SK-N-SH (cell line): ENCODE measurements around the gene PRLH. TPM values are rescaled to one million over a fixed set of nuclear protein-coding genes. Genes with fewer than 3 reads are reported as not detected.

ENCODE experiments used
- CTCF ChIA-PET: fragments of 300-600, 350-600 bp; formaldehyde crosslinking; extraction: SDS; loops from one replicate; lab custom pipeline; 2021; lab: Yijun Ruan, JAX
- POLR2A ChIA-PET: fragments of 350-600 bp; sonication (Branson Sonifier 250); formaldehyde crosslinking; extraction: SDS; loops from one replicate; lab custom pipeline; 2020; ENCODE audit warnings: antibody characterized with exemption, inconsistent platforms; lab: Yijun Ruan, JAX
- DNase-seq: peaks from one replicate; pipeline ENCODE4 v3.0.0; 2012
- H2AFZ ChIP-seq: fragments of 200-600 bp; sonication (generic); 2 replicates; pipeline ENCODE4 v1.8.1; 2016; ENCODE audit warnings: antibody characterized with exemption, mild to moderate bottlenecking, low read depth
- H3F3A ChIP-seq: fragments of 200-600 bp; sonication (generic); replicated peaks from 2 replicates; pipeline ENCODE3; 2016; ENCODE audit warnings: antibody characterized with exemption, mild to moderate bottlenecking; ENCODE audit not compliant: insufficient read depth
- H3K27ac ChIP-seq, 2 experiments: fragments of 200-500 bp in 1 of 2; fragments of 200-600 bp in 1 of 2; sonication (Bioruptor generic) in 1 of 2; sonication (generic), shearing (Covaris generic) in 1 of 2; 2 replicates each; pipeline versions ENCODE4 v1.5.1 to v1.6.1; 2014 to 2016; ENCODE audit warnings: low read depth in 2 of 2, inconsistent platforms in 1 of 2, low read length in 1 of 2, mild to moderate bottlenecking in 1 of 2, mixed read lengths in 1 of 2
- H3K27me3 ChIP-seq: fragments of 200-600 bp; sonication (generic), shearing (Covaris generic); 2 replicates; pipeline ENCODE4 v1.6.1; 2016; ENCODE audit warnings: mixed run types; ENCODE audit not compliant: insufficient read depth
- H3K36me3 ChIP-seq, 2 experiments: fragments of 200-500 bp in 1 of 2; fragments of 200-600 bp in 1 of 2; sonication (Bioruptor generic) in 1 of 2; sonication (generic) in 1 of 2; replicated peaks in 1 of 2; 2 replicates each; pipeline versions ENCODE3 to v1.5.1; 2014 to 2016; ENCODE audit warnings: low read length in 1 of 2, mild to moderate bottlenecking in 1 of 2; ENCODE audit not compliant: insufficient read depth in 2 of 2, control insufficient read depth in 1 of 2
- H3K4me1 ChIP-seq, 2 experiments: fragments of 200-500 bp in 1 of 2; fragments of 200-600 bp in 1 of 2; sonication (Bioruptor generic) in 1 of 2; sonication (generic), shearing (Covaris generic) in 1 of 2; 2 replicates each; pipeline versions ENCODE4 v1.5.1 to v1.6.1; 2014 to 2016; ENCODE audit warnings: low read depth in 1 of 2, low read length in 1 of 2, mixed run types in 1 of 2; ENCODE audit not compliant: insufficient read depth in 2 of 2, control insufficient read depth in 1 of 2
- H3K4me2 ChIP-seq: fragments of 200-600 bp; sonication (generic), shearing (Covaris generic); 2 replicates; pipeline ENCODE4 v1.6.1; 2017; ENCODE audit warnings: mixed run types
- H3K4me3 ChIP-seq, 2 experiments: fragments of 200-500 bp in 1 of 2; fragments of 200-600 bp in 1 of 2; sonication (Bioruptor generic) in 1 of 2; sonication (generic), shearing (Covaris generic) in 1 of 2; 2 replicates each; pipeline versions ENCODE4 v1.5.1 to v1.8.1; 2014 to 2016; ENCODE audit warnings: low read depth in 2 of 2, inconsistent platforms in 1 of 2, low read length in 1 of 2, mild to moderate bottlenecking in 1 of 2, mixed read lengths in 1 of 2, moderate library complexity in 1 of 2
- H3K79me2 ChIP-seq: fragments of 200-600 bp; sonication (generic); 2 replicates; pipeline ENCODE4 v1.8.1; 2017; ENCODE audit warnings: mild to moderate bottlenecking; ENCODE audit not compliant: insufficient read depth
- H3K9ac ChIP-seq: fragments of 200-600 bp; sonication (generic); 2 replicates; pipeline ENCODE4 v1.6.1; 2017; ENCODE audit warnings: mixed run types
- H3K9me2 ChIP-seq: fragments of 200-600 bp; sonication (generic); 2 replicates; pipeline ENCODE4 v1.6.1; 2017; ENCODE audit warnings: mixed run types
- H3K9me3 ChIP-seq: fragments of 200-600 bp; sonication (generic); 2 replicates; pipeline ENCODE4 v1.6.1; 2017; ENCODE audit warnings: mixed run types, mild to moderate bottlenecking, moderate library complexity
- H4K20me1 ChIP-seq: fragments of 200-600 bp; sonication (generic); 2 replicates; pipeline ENCODE4 v1.6.1; 2017; ENCODE audit warnings: mild to moderate bottlenecking, mixed run types; ENCODE audit not compliant: insufficient read depth
- CTCF ChIP-seq: fragments of 200-600 bp; sonication (generic); IDR thresholded peaks from 2 replicates; pipeline ENCODE4 v1.6.1; 2017; ENCODE audit warnings: antibody characterized with exemption, mild to moderate bottlenecking, moderate library complexity
- EZH2phosphoT487 ChIP-seq: fragments of 200-600 bp; sonication (generic); IDR thresholded peaks from 2 replicates; pipeline ENCODE4 v1.6.1; 2017; ENCODE audit warnings: low read depth, mixed run types, mild to moderate bottlenecking, antibody characterized with exemption, moderate library complexity, borderline replicate concordance
- FOXJ3 ChIP-seq: sonication (generic); formaldehyde crosslinking; IDR thresholded peaks from 2 replicates; pipeline ENCODE4 v1.5.1; 2020; ENCODE audit warnings: mild to moderate bottlenecking, missing genetic modification reagents
- FOXM1 ChIP-seq: IDR thresholded peaks from 2 replicates; pipeline ENCODE4 v1.4.0; 2012; ENCODE audit warnings: low read depth, mild to moderate bottlenecking
- GABPA ChIP-seq: IDR thresholded peaks from 2 replicates; pipeline ENCODE4 v1.4.0; 2012; ENCODE audit warnings: low read depth, mild to moderate bottlenecking
- IRF3 ChIP-seq: fragments of 150-350 bp; IDR thresholded peaks from 2 replicates; pipeline ENCODE4 v1.6.1; 2016; ENCODE audit warnings: mild to moderate bottlenecking, low read depth, low read length
- JUND ChIP-seq: IDR thresholded peaks from 2 replicates; pipeline ENCODE4 v1.4.0; 2012
- MEF2A ChIP-seq: IDR thresholded peaks from 2 replicates; pipeline ENCODE4 v1.4.0; 2012; ENCODE audit warnings: low read depth, borderline replicate concordance
- MXI1 ChIP-seq: IDR thresholded peaks from 2 replicates; pipeline ENCODE4 v1.6.1; 2012; ENCODE audit warnings: mild to moderate bottlenecking, low read depth, low read length, improper control_type of control experiment
- RAD21 ChIP-seq: IDR thresholded peaks from 2 replicates; pipeline ENCODE4 v1.6.1; 2012; ENCODE audit warnings: mild to moderate bottlenecking, low read length
- RCOR1 ChIP-seq: fragments of 150-350 bp; IDR thresholded peaks from 2 replicates; pipeline ENCODE4 v1.6.1; 2017; ENCODE audit warnings: antibody characterized with exemption, low read length
- RFX5 ChIP-seq: IDR thresholded peaks from 2 replicates; pipeline ENCODE4 v1.6.1; 2012; ENCODE audit warnings: mild to moderate bottlenecking, improper control_type of control experiment, low read length
- RXRA ChIP-seq: IDR thresholded peaks from 2 replicates; pipeline ENCODE4 v1.4.0; 2012; ENCODE audit warnings: low read depth, mild to moderate bottlenecking, borderline replicate concordance
- SIN3A ChIP-seq: IDR thresholded peaks from 2 replicates; pipeline ENCODE4 v1.6.1; 2012; ENCODE audit warnings: low read depth, mild to moderate bottlenecking, low read length, moderate library complexity, borderline replicate concordance
- SMC3 ChIP-seq: IDR thresholded peaks from 2 replicates; pipeline ENCODE4 v1.6.1; 2012; ENCODE audit warnings: low read depth, low read length, improper control_type of control experiment
- WGBS: methylation state at CpG from one replicate; pipeline ENCODE4 v1.1.6; 2017; ENCODE audit warnings: low lambda C conversion rate; 5-methylcytosine and 5-hydroxymethylcytosine counted together
- polyA plus RNA-seq, 3 experiments: library from polyadenylated mRNA; depleted of rRNA; stranded (reverse); fragments of >200 nt; gene quantifications; 2 replicates each; pipeline ENCODE4 v1.2.3, GENCODE V29; 2012

Gene PRLH
- polyA plus RNA-seq, 1 of the 3 experiments (the other 2 are of a cell fraction), result not detected

- Histone ChIP-seq H3K9me2 (no peaks in the 10 kb centered on the region), H3K27ac (no peak overlapping the region), H2AFZ (no peak overlapping the region), H3K36me3 (no peaks in the 10 kb centered on the region), H3K4me2 (no peak overlapping the region), H3K4me3 (no peak overlapping the region), H3K4me1 (no peaks in the 10 kb centered on the region), H3F3A (no peaks in the 10 kb centered on the region), H3K27me3 (no peaks in the 10 kb centered on the region), H3K79me2 (no peaks in the 10 kb centered on the region), H3K9me3 (no peaks in the 10 kb centered on the region), H3K9ac (no peak overlapping the region), H4K20me1 (no peaks in the 10 kb centered on the region)
- WGBS, result 77% methylated on average over 1 of the region's 1 CpG
- POLR2A ChIA-PET, result no interaction called here
- TF ChIP-seq CTCF (no peak), MXI1 (no peak), MEF2A (no peak), GABPA (no peak), RFX5 (no peak), RCOR1 (no peak), FOXM1 (no peak), EZH2phosphoT487 (no peak), SIN3A (no peak), FOXJ3 (CRISPR knock-in tag) (no peak), SMC3 (no peak), IRF3 (no peak), RAD21 (no peak), JUND (no peak)
- DNase-seq, result no peak
- CTCF ChIA-PET, result interaction anchor here (3.6 kb wide), 1 partner anchor 53 kb away, joined by 14 read pairs; no protein-coding TSS in a partner anchor
Measured at GRCh38 chr2:237565974-237566373, 400 bp upstream of the PRLH start.

- Histone ChIP-seq H3F3A (no peaks in the 10 kb centered on the region), H3K4me1 (peaks cover 3 to 5% of the 10 kb centered on the region in 2 experiments; a peak in 3 of 4 replicates), H3K4me2 (no peak overlapping the region), H3K27ac (no peak overlapping the region), H3K36me3 (no peaks in the 10 kb centered on the region), H3K4me3 (no peak overlapping the region), H4K20me1 (no peaks in the 10 kb centered on the region), H3K9ac (no peak overlapping the region), H3K79me2 (no peaks in the 10 kb centered on the region), H3K9me3 (no peaks in the 10 kb centered on the region), H3K9me2 (no peaks in the 10 kb centered on the region), H3K27me3 (no peaks in the 10 kb centered on the region), H2AFZ (no peak overlapping the region)
- no peak for TF ChIP-seq MEF2A
- no peak for TF ChIP-seq RXRA
- 78% methylated on average over 11 of the region's 16 CpGs for WGBS
- ChIA-PET POLR2A (no interaction called here), CTCF (interaction anchor here (1.5 to 3.6 kb wide), 2 partner anchors 54 to 178 kb away, joined by 5 to 14 read pairs; no protein-coding TSS in a partner anchor)
- no peak for DNase-seq
Measured at GRCh38 chr2:237567276-237568029, 1.1 kb downstream of the PRLH start.
